Stromal cell of bone marrow (primary cell): ENCODE results near the gene ZNF618.

ENCODE experiments used
- DNase-seq: peaks from one replicate; pipeline ENCODE4 v3.0.0-alpha.2; 2012; ENCODE audit warnings: low read depth

Gene ZNF618

GRCh38 chr9:113876151-113876992 lies at the start of gene ZNF618:
Gene ZNF618, plus strand, starts transcription at chr9:113876309. Its CDS starts 72 bp downstream, at chr9:113876381.
- DNase-seq: no peak

GRCh38 chr9:113828221-113828620 lies 47.9 kb upstream of the ZNF618 start:
- DNase-seq: no peak

GRCh38 chr9:113837334-113837733 lies 38.8 kb upstream of the ZNF618 start:
- DNase-seq: no peak

- no peak for DNase-seq
These were observed 34.0 kb upstream of the ZNF618 start for GRCh38 chr9:113842086-113842485.

GRCh38 chr9:113844466-113844865 lies 31.6 kb upstream of the ZNF618 start:
- DNase-seq: peak; percentile 15

GRCh38 chr9:113851359-113851758 lies 24.8 kb upstream of the ZNF618 start:
- no peak for DNase-seq

GRCh38 chr9:113851873-113852272 lies 24.2 kb upstream of the ZNF618 start:
- no peak for DNase-seq

- DNase-seq: no peak
These were observed 22.8 kb upstream of the ZNF618 start for GRCh38 chr9:113853333-113853732.

- DNase-seq: no peak
These were observed 21.8 kb upstream of the ZNF618 start for GRCh38 chr9:113854310-113854709.

GRCh38 chr9:113857875-113858274 lies 18.2 kb upstream of the ZNF618 start:
- no peak for DNase-seq

- no peak for DNase-seq
These were observed 17.8 kb upstream of the ZNF618 start for GRCh38 chr9:113858282-113858681.

- no peak for DNase-seq
These were observed 12.8 kb upstream of the ZNF618 start for GRCh38 chr9:113863345-113863744.

GRCh38 chr9:113868501-113868900 lies 7.6 kb upstream of the ZNF618 start:
- DNase-seq: no peak

- DNase-seq: no peak
These were observed 3.5 kb upstream of the ZNF618 start for GRCh38 chr9:113872485-113873143.

- DNase-seq: no peak
These were observed 2.7 kb upstream of the ZNF618 start for GRCh38 chr9:113873446-113873845.

- no peak for DNase-seq
These were observed 2.2 kb upstream of the ZNF618 start for GRCh38 chr9:113873926-113874325.

- no peak for DNase-seq
These were observed 504 bp upstream of the ZNF618 start for GRCh38 chr9:113875459-113876150.

- DNase-seq: no peak
These were observed 872 bp downstream of the ZNF618 start for GRCh38 chr9:113876993-113877368.

GRCh38 chr9:113879318-113879717 lies 3.2 kb downstream of the ZNF618 start:
- no peak for DNase-seq

- DNase-seq: no peak
These were observed 3.8 kb downstream of the ZNF618 start for GRCh38 chr9:113879911-113880310.

GRCh38 chr9:113882181-113882580 lies 6.1 kb downstream of the ZNF618 start:
- no peak for DNase-seq

GRCh38 chr9:113882636-113883164 lies 6.6 kb downstream of the ZNF618 start:
- DNase-seq: no peak
